ENCODE data around the gene SYN1.

DNA sequence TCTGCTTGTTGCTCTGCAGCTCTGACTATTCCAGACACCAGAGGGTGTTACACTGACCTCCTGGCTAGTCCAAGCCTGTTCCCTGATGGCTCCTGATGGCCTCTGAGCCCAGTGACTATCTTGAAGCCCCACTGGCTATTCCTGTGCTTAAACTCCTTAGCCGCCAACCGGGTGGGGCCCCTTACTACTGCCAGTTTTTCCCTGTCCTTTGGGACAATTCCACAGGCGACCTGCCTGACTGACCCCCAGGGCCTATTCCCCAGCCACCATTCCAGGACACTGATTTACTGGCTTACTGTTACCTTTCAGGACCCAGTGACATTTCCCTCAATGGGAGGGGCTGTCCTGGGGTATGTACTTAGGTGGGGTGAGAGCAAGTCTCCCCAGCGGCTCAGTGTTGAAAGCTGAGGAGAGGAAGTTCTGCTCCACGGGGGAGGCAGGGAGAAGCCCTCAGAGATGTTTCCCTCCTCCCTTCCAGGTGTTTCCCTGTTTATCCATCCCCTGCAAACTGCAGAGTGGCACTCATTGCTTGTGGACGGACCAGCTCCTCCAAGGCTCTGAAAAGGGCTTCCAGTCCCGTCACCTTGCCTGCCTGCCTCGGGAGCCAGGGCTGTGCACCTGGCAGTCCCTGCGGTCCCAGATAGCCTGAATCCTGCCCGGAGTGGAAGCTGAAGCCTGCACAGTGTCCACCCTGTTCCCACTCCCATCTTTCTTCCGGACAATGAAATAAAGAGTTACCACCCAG, 33.4 kb downstream of the SYN1 start:
- no peak for TF ChIP-seq CTCF (IDR thresholded peaks at IDR 0.05)
- no peak for TF ChIP-seq POLR2A (IDR thresholded peaks at IDR 0.05)
- no peak for TF ChIP-seq POLR2AphosphoS5 (IDR thresholded peaks at IDR 0.05; ENCODE audit: insufficient read depth in 1 of 2, low read depth in 1 of 2)

Measured in vagina (tissue), 2 donors.